Tibial nerve (tissue), 4 donors: ENCODE results near the gene STUM. TPM values are rescaled to one million over a fixed set of nuclear protein-coding genes. Genes with fewer than 3 reads are reported as not detected.
A peak's percentile ranks its signal among the peaks of the same experiment; 100 is the strongest.

ENCODE experiments used
- DNase-seq, 2 donors: peaks; one replicate each; pipeline ENCODE4 v3.0.0-alpha.2; 2019; ENCODE audit warnings: low spot score in 2 of 2
- H3K27ac ChIP-seq, 4 donors: fragments of 200-600 bp; sonication (generic) in 3 of 4; one replicate each; pipeline ENCODE4 v1.5.1; 2017 to 2019; ENCODE audit warnings: mild to moderate bottlenecking in 1 of 4
- H3K27me3 ChIP-seq, 2 donors: fragments of 200-600 bp; sonication (generic) in 1 of 2; one replicate each; pipeline versions ENCODE4 v1.5.1 to v1.6.0; 2017 to 2019
- H3K36me3 ChIP-seq, 3 donors: fragments of 200-600 bp; sonication (generic); one replicate each; pipeline ENCODE4 v1.5.1; 2018 to 2019
- H3K4me1 ChIP-seq, 4 donors: fragments of 200-600 bp; sonication (generic) in 3 of 4; one replicate each; pipeline ENCODE4 v1.5.1; 2017 to 2019
- H3K4me3 ChIP-seq, 4 donors: fragments of 200-600 bp; sonication (generic) in 3 of 4; one replicate each; pipeline ENCODE4 v1.5.1; 2017 to 2019; ENCODE audit warnings: mild to moderate bottlenecking in 1 of 4, moderate library complexity in 1 of 4
- H3K9me3 ChIP-seq, 4 donors: fragments of 200-600 bp; sonication (generic) in 3 of 4; one replicate each; pipeline ENCODE4 v1.5.1; 2017 to 2019
- EP300 ChIP-seq, 2 donors: sonication (generic); formaldehyde crosslinking; IDR thresholded peaks; one replicate each; pipeline ENCODE4 v1.6.1; 2017; ENCODE audit warnings: antibody characterized with exemption in 2 of 2, mild to moderate bottlenecking in 1 of 2
- POLR2A ChIP-seq, 2 donors: fragments of 450-650 bp; IDR thresholded peaks; one replicate each; pipeline ENCODE4 v1.6.1; 2017; ENCODE audit warnings: antibody characterized with exemption in 2 of 2, mild to moderate bottlenecking in 2 of 2, moderate library complexity in 2 of 2
- WGBS, 2 donors: methylation state at CpG; one replicate each; pipeline ENCODE4 v1.1.5; 2018; 5-methylcytosine and 5-hydroxymethylcytosine counted together
- total RNA-seq, 4 donors: library from RNA; depleted of rRNA; stranded (reverse); fragments of >200 nt; gene quantifications; one replicate each; pipeline ENCODE4 v1.1.0, GENCODE V29; 2016
- TF ChIP-seq, protein P1 (sequence below), 5 experiments: fragments of 200-600 bp in 3 of 5; fragments of 450-650 bp in 2 of 5; sonication (generic) in 3 of 5; IDR thresholded peaks; one replicate each; pipeline ENCODE4 v1.5.1; 2016 to 2019; ENCODE audit warnings: antibody characterized with exemption in 5 of 5, mild to moderate bottlenecking in 3 of 5, moderate library complexity in 2 of 5

The STUM gene
- total RNA-seq, 4 donors from 2014 or later = 4.8 to 7.5 (median 6.9) TPM

DNA sequence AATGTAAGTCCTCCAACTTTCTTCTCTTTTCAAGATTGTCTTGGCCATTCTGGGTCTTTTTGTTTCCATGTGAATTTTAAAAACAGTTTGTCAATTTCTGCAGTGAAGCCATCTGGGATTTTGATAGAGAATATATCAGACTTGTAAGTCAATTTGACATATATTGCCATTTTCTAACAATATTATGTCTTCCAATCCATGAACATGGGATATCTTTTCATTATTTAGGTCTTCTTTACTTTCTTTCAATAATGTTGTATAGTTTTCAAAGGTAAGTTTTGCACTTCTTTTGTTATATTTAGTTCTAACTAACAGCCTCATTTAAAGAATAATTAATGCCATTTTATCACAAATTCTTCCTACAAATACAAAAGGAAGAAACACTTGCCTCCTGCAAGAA, 73.4 kb downstream of the STUM start:
- H3K27ac ChIP-seq = no peak overlapping the region
- H3K27me3 ChIP-seq = no peaks in the 10 kb centered on the region
- peaks cover 0 to 11% (median 0%) of the 10 kb centered on the region in 4 donors for H3K9me3 ChIP-seq
- DNase-seq = no peak
- TF ChIP-seq, protein P1, sequence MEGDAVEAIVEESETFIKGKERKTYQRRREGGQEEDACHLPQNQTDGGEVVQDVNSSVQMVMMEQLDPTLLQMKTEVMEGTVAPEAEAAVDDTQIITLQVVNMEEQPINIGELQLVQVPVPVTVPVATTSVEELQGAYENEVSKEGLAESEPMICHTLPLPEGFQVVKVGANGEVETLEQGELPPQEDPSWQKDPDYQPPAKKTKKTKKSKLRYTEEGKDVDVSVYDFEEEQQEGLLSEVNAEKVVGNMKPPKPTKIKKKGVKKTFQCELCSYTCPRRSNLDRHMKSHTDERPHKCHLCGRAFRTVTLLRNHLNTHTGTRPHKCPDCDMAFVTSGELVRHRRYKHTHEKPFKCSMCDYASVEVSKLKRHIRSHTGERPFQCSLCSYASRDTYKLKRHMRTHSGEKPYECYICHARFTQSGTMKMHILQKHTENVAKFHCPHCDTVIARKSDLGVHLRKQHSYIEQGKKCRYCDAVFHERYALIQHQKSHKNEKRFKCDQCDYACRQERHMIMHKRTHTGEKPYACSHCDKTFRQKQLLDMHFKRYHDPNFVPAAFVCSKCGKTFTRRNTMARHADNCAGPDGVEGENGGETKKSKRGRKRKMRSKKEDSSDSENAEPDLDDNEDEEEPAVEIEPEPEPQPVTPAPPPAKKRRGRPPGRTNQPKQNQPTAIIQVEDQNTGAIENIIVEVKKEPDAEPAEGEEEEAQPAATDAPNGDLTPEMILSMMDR (IDR thresholded peaks at IDR 0.05) = no peak
- TF ChIP-seq POLR2A (IDR thresholded peaks at IDR 0.05) = no peak
- TF ChIP-seq EP300 (IDR thresholded peaks at IDR 0.05) = no peak
- H3K4me3 ChIP-seq = no peak overlapping the region
- H3K4me1 ChIP-seq = peaks cover 0 to 8% (median 2%) of the 10 kb centered on the region in 4 donors
- no peaks in the 10 kb centered on the region for H3K36me3 ChIP-seq

DNA sequence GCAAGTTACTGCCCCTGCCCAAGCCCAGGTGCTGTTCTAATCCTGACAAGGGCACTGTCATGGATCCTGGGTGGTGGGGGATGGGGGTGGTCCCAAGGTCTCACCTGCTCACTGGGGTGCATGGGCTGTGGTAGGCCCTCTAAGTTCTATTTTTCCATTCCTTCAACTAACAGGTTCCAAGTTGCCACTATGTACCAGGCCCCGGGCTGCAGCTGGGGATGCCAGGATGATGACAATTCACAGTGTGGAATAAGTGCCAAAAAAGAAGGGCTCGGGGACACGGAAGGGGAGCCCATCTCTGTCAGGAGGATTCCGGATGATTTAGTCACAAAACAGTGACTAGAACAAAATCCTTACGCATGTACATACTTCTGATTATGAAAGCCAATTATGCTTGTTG, 76.0 kb downstream of the STUM start:
- Histone ChIP-seq H3K4me3 (no peak overlapping the region), H3K9me3 (peaks cover 0 to 11% (median 0%) of the 10 kb centered on the region in 4 donors), H3K36me3 (no peaks in the 10 kb centered on the region), H3K4me1 (peaks cover 0 to 10% (median 2%) of the 10 kb centered on the region in 4 donors), H3K27ac (no peak overlapping the region), H3K27me3 (no peaks in the 10 kb centered on the region)
- TF ChIP-seq POLR2A (IDR thresholded peaks at IDR 0.05) (no peak), EP300 (IDR thresholded peaks at IDR 0.05) (no peak)
- TF ChIP-seq, protein P1 (IDR thresholded peaks at IDR 0.05) = no peak
- no peak for DNase-seq
- 86 to 90% methylated on average over 5 of the region's 5 CpGs for WGBS, 2 donors

DNA sequence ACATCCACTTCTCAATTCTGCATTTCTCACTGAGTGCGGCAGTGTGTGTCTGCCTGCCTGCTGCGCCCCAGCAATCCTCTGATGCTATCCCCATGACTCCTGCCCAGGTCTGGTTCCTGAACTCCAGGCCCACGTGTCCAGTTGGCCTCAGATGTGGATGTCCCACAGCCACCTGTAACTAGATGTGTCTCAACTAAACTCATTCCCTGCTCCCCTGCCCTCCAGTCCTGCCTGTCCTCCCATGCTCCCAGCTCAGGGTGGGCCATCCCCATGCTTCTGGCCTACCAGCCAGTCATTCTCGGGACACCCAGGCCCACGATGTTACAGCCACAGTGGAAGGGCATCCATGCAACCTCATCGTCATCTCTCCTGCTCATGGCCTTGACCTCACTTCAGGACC, 76.8 kb downstream of the STUM start:
- DNase-seq = no peak
- Histone ChIP-seq H3K9me3 (peaks cover 0 to 11% (median 0%) of the 10 kb centered on the region in 4 donors), H3K4me3 (no peak overlapping the region), H3K4me1 (peaks cover 0 to 10% (median 2%) of the 10 kb centered on the region in 4 donors), H3K36me3 (peaks cover 0 to 6% (median 0%) of the 10 kb centered on the region in 3 donors), H3K27me3 (no peaks in the 10 kb centered on the region), H3K27ac (no peak overlapping the region)
- 85 to 91% methylated on average over 6 of the region's 6 CpGs for WGBS, 2 donors
- no peak for TF ChIP-seq POLR2A (IDR thresholded peaks at IDR 0.05)
- TF ChIP-seq, protein P1 (IDR thresholded peaks at IDR 0.05) = no peak
- no peak for TF ChIP-seq EP300 (IDR thresholded peaks at IDR 0.05)

DNA sequence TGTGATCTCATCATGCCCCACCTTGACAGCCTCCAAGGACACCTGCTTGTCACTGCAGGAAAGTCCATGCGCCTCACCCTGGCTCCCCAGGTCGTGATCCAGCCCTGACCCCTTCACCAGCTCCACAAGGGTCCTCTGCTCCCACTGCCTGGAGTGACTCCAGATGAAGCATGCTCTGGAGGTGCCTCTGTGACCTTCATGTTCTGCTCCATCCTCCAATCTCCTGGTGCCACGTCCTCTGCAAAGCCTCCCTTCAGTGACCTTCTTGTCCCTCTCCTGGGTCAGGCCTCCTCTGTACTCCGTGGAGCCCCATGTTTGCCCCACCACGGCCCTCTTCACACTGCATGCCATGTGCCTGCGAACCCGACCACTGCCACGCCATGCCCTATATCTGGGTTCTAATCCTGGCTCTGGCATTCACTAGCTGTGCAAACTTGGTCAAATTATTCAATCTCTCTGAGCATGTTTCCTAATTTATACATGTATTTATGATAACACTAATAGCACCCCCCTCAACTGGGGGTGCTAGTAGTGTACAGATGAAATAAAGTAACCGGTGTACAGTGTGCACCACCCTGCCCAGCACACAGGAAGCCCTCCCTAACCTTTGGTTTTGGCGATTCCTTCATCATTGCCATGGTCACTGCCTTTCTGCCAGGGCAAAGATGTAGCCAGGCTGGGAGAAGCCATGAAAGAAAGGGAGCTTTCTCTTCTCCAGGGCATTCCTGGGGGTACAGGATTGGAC, 77.4 kb downstream of the STUM start:
- Histone ChIP-seq H3K4me3 (no peak overlapping the region), H3K4me1 (peaks cover 0 to 10% (median 2%) of the 10 kb centered on the region in 4 donors), H3K36me3 (peaks cover 0 to 9% (median 0%) of the 10 kb centered on the region in 3 donors), H3K9me3 (peaks cover 0 to 11% (median 0%) of the 10 kb centered on the region in 4 donors), H3K27ac (peak overlapping the region in 1 of 4 donors; percentile 60), H3K27me3 (no peaks in the 10 kb centered on the region)
- TF ChIP-seq EP300 (IDR thresholded peaks at IDR 0.05) (no peak), POLR2A (IDR thresholded peaks at IDR 0.05) (no peak)
- TF ChIP-seq, protein P1 (IDR thresholded peaks at IDR 0.05) = no peak
- DNase-seq = no peak
- 75 to 79% methylated on average over 10 of the region's 10 CpGs for WGBS, 2 donors

DNA sequence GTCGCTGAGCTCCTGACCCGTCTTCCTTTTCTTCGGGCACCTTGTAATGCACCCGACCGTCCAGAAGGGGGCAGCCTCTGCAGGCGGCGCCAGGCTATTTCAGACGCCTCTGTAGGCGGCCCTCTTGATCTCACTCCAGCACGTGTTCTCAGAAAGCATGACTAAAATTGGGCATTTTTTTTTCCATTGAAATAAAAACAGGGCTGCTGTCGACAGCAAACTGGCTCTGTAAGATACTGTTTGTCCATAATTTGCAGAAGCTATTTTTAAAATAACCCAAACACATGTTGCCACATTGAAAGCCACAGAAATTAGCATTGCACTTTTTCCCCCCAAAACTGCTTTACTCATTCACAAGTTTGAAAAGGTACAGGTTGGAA, 78.0 kb downstream of the STUM start:
- DNase-seq = peak; percentile 60 to 80
- no peak overlapping the region for H3K4me3 ChIP-seq
- WGBS, 2 donors = 5 to 9% methylated on average over 11 of the region's 11 CpGs
- H3K4me1 ChIP-seq = peaks cover 0 to 10% (median 3%) of the 10 kb centered on the region in 4 donors
- peaks cover 0 to 9% (median 0%) of the 10 kb centered on the region in 3 donors for H3K36me3 ChIP-seq
- no peaks in the 10 kb centered on the region for H3K27me3 ChIP-seq
- peak; percentile 41 to 74 for TF ChIP-seq EP300 (IDR thresholded peaks at IDR 0.05)
- TF ChIP-seq, protein P1 (IDR thresholded peaks at IDR 0.05) = peak; percentile 92 to 99 (median 95)
- no peak for TF ChIP-seq POLR2A (IDR thresholded peaks at IDR 0.05)
- peaks cover 0 to 9% (median 0%) of the 10 kb centered on the region in 4 donors for H3K9me3 ChIP-seq
- H3K27ac ChIP-seq = peak overlapping the region in 2 of 4 donors; percentile 2 to 60
